Measurements from ENCODE around the gene CNTN4. TPM values are rescaled to one million over a fixed set of nuclear protein-coding genes. Genes with fewer than 3 reads are reported as not detected.

The CNTN4 gene
- total and polyA plus RNA-seq, 4 donors, result 1.2 to 3.8 (median 2.6) TPM

DNA sequence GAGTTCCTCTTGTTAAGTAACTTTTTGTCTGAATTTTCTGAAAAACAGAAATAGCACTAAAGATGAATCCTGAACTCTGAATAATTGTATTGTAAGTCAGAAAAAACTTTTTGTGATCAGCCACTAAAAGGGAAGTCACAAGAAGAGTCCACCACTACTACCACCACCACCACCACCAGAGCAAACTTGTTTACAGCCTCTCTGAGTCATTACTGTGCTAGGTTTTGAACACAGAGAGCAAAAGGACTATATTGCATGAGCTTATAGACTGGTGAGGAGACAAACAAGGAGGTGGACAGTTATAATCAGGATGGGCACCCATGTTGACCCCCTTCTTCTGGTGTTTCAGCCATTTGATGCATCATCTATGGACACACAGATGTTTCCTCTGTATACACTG lies 869.8 kb downstream of the CNTN4 start:
- no peaks in the 10 kb centered on the region for H3K36me3 ChIP-seq (ENCODE audit: control insufficient read depth in 4 of 4, insufficient read depth in 3 of 4, low read depth in 1 of 4, low read length in 3 of 4)

GRCh38 chr3:2976212-2976611 lies 877.5 kb downstream of the CNTN4 start:
- Histone ChIP-seq H3K36me3 (ENCODE audit: control insufficient read depth in 4 of 4, insufficient read depth in 3 of 4, low read depth in 1 of 4, low read length in 3 of 4) (no peaks in the 10 kb centered on the region), H3K4me1 (ENCODE audit: control insufficient read depth in 4 of 4, insufficient read depth in 4 of 4, low read length in 3 of 4) (peaks cover 0 to 18% (median 14%) of the 10 kb centered on the region in 4 donors), H3K9me3 (ENCODE audit: control insufficient read depth in 4 of 4, low read length in 3 of 4) (no peaks in the 10 kb centered on the region), H3K4me3 (ENCODE audit: low read depth in 1 of 3, low read length in 3 of 3) (no peak overlapping the region), H3K9ac (ENCODE audit: low read depth in 1 of 2, low read length in 2 of 2) (no peak overlapping the region), H3K27me3 (ENCODE audit: control insufficient read depth in 4 of 4, insufficient read depth in 4 of 4, low read length in 3 of 4) (no peaks in the 10 kb centered on the region), H3K27ac (ENCODE audit: low read depth in 1 of 2, low read length in 2 of 2) (peak overlapping the region; percentile 17 to 35)
- WGBS, result 35% methylated on average over 3 of the region's 3 CpGs
- no peak for DNase-seq (ENCODE audit: low spot score)
- peak; percentile 7 for TF ChIP-seq HNF4G (IDR thresholded peaks at IDR 0.05)
- TF ChIP-seq RAD21 (IDR thresholded peaks at IDR 0.05), result no peak
- no peak for TF ChIP-seq REST (IDR thresholded peaks at IDR 0.05)
- TF ChIP-seq HNF4A (conservative IDR thresholded peaks at IDR 0.05), result peak; percentile 59
- TF ChIP-seq CTCF (IDR thresholded peaks at IDR 0.05; ENCODE audit: low read depth, low read length, missing input control), result no peak
- TF ChIP-seq JUND (IDR thresholded peaks at IDR 0.05), result peak in 1 of 2 donors; percentile 35
- no peak for TF ChIP-seq EGR1 (IDR thresholded peaks at IDR 0.05; ENCODE audit: low read depth in 2 of 2)
- no peak for TF ChIP-seq FOXA2 (IDR thresholded peaks at IDR 0.05)
- no peak for TF ChIP-seq TAF1 (conservative IDR thresholded peaks at IDR 0.05)
- no peak for TF ChIP-seq GABPA (IDR thresholded peaks at IDR 0.05 in 1 of 2, conservative IDR thresholded peaks at IDR 0.05 in 1 of 2)
- no peak for TF ChIP-seq NR2F2 (IDR thresholded peaks at IDR 0.05)
- peak; percentile 83 to 84 for TF ChIP-seq RXRA (IDR thresholded peaks at IDR 0.05)

More for the DNA sequence above, 869.8 kb downstream of the CNTN4 start:
- TF ChIP-seq TAF1 (conservative IDR thresholded peaks at IDR 0.05) (no peak), ZBTB33 (IDR thresholded peaks at IDR 0.05) (no peak), EGR1 (IDR thresholded peaks at IDR 0.05; ENCODE audit: low read depth in 2 of 2) (no peak), FOXA1 (IDR thresholded peaks at IDR 0.05) (no peak), FOXA2 (IDR thresholded peaks at IDR 0.05) (no peak), NR2F2 (IDR thresholded peaks at IDR 0.05) (no peak), SP1 (IDR thresholded peaks at IDR 0.05) (no peak), GABPA (IDR thresholded peaks at IDR 0.05 in 1 of 2, conservative IDR thresholded peaks at IDR 0.05 in 1 of 2) (no peak), RXRA (IDR thresholded peaks at IDR 0.05) (no peak), REST (IDR thresholded peaks at IDR 0.05) (no peak)
- no peak overlapping the region for H3K4me3 ChIP-seq (ENCODE audit: low read depth in 1 of 3, low read length in 3 of 3)
- H3K9ac ChIP-seq (ENCODE audit: low read depth in 1 of 2, low read length in 2 of 2), result no peak overlapping the region
- no peaks in the 10 kb centered on the region for H3K9me3 ChIP-seq (ENCODE audit: control insufficient read depth in 4 of 4, low read length in 3 of 4)
- H3K27ac ChIP-seq (ENCODE audit: low read depth in 1 of 2, low read length in 2 of 2), result no peak overlapping the region
- H3K4me1 ChIP-seq (ENCODE audit: control insufficient read depth in 4 of 4, insufficient read depth in 4 of 4, low read length in 3 of 4), result no peaks in the 10 kb centered on the region
- no peak for DNase-seq (ENCODE audit: low spot score)
- H3K27me3 ChIP-seq (ENCODE audit: control insufficient read depth in 4 of 4, insufficient read depth in 4 of 4, low read length in 3 of 4), result no peaks in the 10 kb centered on the region

All from liver (tissue), 9 donors.